ENCODE results near the gene IL1RL2. TPM values are rescaled to one million over a fixed set of nuclear protein-coding genes. Genes with fewer than 3 reads are reported as not detected.
A peak's percentile ranks its signal among the peaks of the same experiment; 100 is the strongest.

IL1RL2 gene
- total and polyA plus RNA-seq, 7 donors: 0.27 to 0.74 (median 0.43) TPM

- H3K4me3 ChIP-seq: no peak overlapping the region
- H3K27me3 ChIP-seq (ENCODE audit: insufficient read depth in 3 of 3, low read length in 2 of 3): no peaks in the 10 kb centered on the region
- no peaks in the 10 kb centered on the region for H3K4me1 ChIP-seq
- ATAC-seq: no peak
- H3K36me3 ChIP-seq (ENCODE audit: insufficient read depth in 1 of 2, low read depth in 1 of 2): peaks cover 0 to 2% of the 10 kb centered on the region in 2 donors
- intact Hi-C loops (cut with DNase I): no loop called here
- no peak for DNase-seq
- H3K9me3 ChIP-seq: no peaks in the 10 kb centered on the region
- TF ChIP-seq CTCF (IDR thresholded peaks at IDR 0.05): no peak
- H3K27ac ChIP-seq: no peak overlapping the region
These were observed 17.8 kb downstream of the IL1RL2 start for GRCh38 chr2:102204638-102205037.

GRCh38 chr2:102206666-102207341, 20.0 kb downstream of the IL1RL2 start:
- H3K9me3 ChIP-seq: no peaks in the 10 kb centered on the region
- peak in 1 of 4 donors; percentile 62 for ATAC-seq
- 30 to 84% (median 67%) methylated on average over 5 of the region's 5 CpGs for WGBS, 3 donors
- H3K27ac ChIP-seq: no peak overlapping the region
- no peaks in the 10 kb centered on the region for H3K36me3 ChIP-seq (ENCODE audit: insufficient read depth in 1 of 2, low read depth in 1 of 2)
- no peaks in the 10 kb centered on the region for H3K27me3 ChIP-seq (ENCODE audit: insufficient read depth in 3 of 3, low read length in 2 of 3)
- intact Hi-C loops (cut with DNase I): no loop called here
- DNase-seq: no peak
- H3K4me1 ChIP-seq: no peaks in the 10 kb centered on the region
- no peak overlapping the region for H3K4me3 ChIP-seq
- TF ChIP-seq CTCF (IDR thresholded peaks at IDR 0.05): no peak

GRCh38 chr2:102208774-102209173, 22.0 kb downstream of the IL1RL2 start:
- no peaks in the 10 kb centered on the region for H3K27me3 ChIP-seq (ENCODE audit: insufficient read depth in 3 of 3, low read length in 2 of 3)
- no peak for DNase-seq
- intact Hi-C loops (cut with DNase I): no loop called here
- H3K4me3 ChIP-seq: no peak overlapping the region
- H3K36me3 ChIP-seq (ENCODE audit: insufficient read depth in 1 of 2, low read depth in 1 of 2): no peaks in the 10 kb centered on the region
- H3K27ac ChIP-seq: no peak overlapping the region
- TF ChIP-seq CTCF (IDR thresholded peaks at IDR 0.05): no peak
- no peak for ATAC-seq
- no peaks in the 10 kb centered on the region for H3K9me3 ChIP-seq
- H3K4me1 ChIP-seq: no peaks in the 10 kb centered on the region

GRCh38 chr2:102209474-102209873, 22.7 kb downstream of the IL1RL2 start:
- no peaks in the 10 kb centered on the region for H3K27me3 ChIP-seq (ENCODE audit: insufficient read depth in 3 of 3, low read length in 2 of 3)
- H3K9me3 ChIP-seq: no peaks in the 10 kb centered on the region
- no peak overlapping the region for H3K4me3 ChIP-seq
- intact Hi-C loops (cut with DNase I): no loop called here
- 0 to 94% (median 86%) methylated on average over 1 of the region's 1 CpG for WGBS, 3 donors
- ATAC-seq: no peak
- H3K4me1 ChIP-seq: no peaks in the 10 kb centered on the region
- TF ChIP-seq CTCF (IDR thresholded peaks at IDR 0.05): no peak
- no peak for DNase-seq
- H3K27ac ChIP-seq: no peak overlapping the region
- no peaks in the 10 kb centered on the region for H3K36me3 ChIP-seq (ENCODE audit: insufficient read depth in 1 of 2, low read depth in 1 of 2)

GRCh38 chr2:102217032-102217431, 30.2 kb downstream of the IL1RL2 start:
- intact Hi-C loops (cut with DNase I): no loop called here
- peaks cover 19% of the 10 kb centered on the region for H3K9me3 ChIP-seq
- DNase-seq (no peak), ATAC-seq (no peak)
- H3K27me3 ChIP-seq (ENCODE audit: insufficient read depth in 3 of 3, low read length in 2 of 3): no peaks in the 10 kb centered on the region
- no peak overlapping the region for H3K4me3 ChIP-seq
- no peaks in the 10 kb centered on the region for H3K4me1 ChIP-seq
- no peak overlapping the region for H3K27ac ChIP-seq
- no peak for TF ChIP-seq CTCF (IDR thresholded peaks at IDR 0.05)
- no peaks in the 10 kb centered on the region for H3K36me3 ChIP-seq (ENCODE audit: insufficient read depth in 1 of 2, low read depth in 1 of 2)
